Glutamatergic neuron (in vitro differentiated cells): ENCODE measurements around the gene GNAZ. TPM values are rescaled to one million over a fixed set of nuclear protein-coding genes. Genes with fewer than 3 reads are reported as not detected.

Experiments used
- DNase-seq: peaks from one replicate; pipeline ENCODE4 v3.0.0; 2022
- H3K27ac Mint-ChIP-seq: one replicate; pipeline ENCODE4 v1.8.0; 2020; ENCODE audit warnings: mild to moderate bottlenecking, mixed read lengths, inconsistent platforms; ENCODE audit not compliant: unreplicated experiment
- H3K27me3 Mint-ChIP-seq: one replicate; pipeline ENCODE4 v1.8.0; 2020; ENCODE audit warnings: mild to moderate bottlenecking, moderate library complexity, mixed read lengths, inconsistent platforms; ENCODE audit not compliant: unreplicated experiment
- H3K36me3 Mint-ChIP-seq: one replicate; pipeline ENCODE4 v1.8.0; 2020; ENCODE audit warnings: mild to moderate bottlenecking, mixed read lengths, inconsistent platforms; ENCODE audit not compliant: unreplicated experiment
- H3K4me1 Mint-ChIP-seq: one replicate; pipeline ENCODE4 v1.8.0; 2020; ENCODE audit warnings: mild to moderate bottlenecking, low read depth, mixed read lengths, inconsistent platforms; ENCODE audit not compliant: unreplicated experiment
- H3K4me3 Mint-ChIP-seq: one replicate; pipeline ENCODE4 v1.8.0; 2020; ENCODE audit warnings: mild to moderate bottlenecking, mixed read lengths, inconsistent platforms; ENCODE audit not compliant: unreplicated experiment
- H3K9me3 Mint-ChIP-seq: one replicate; pipeline ENCODE4 v1.8.0; 2020; ENCODE audit warnings: mild to moderate bottlenecking, moderate library complexity, mixed read lengths, inconsistent platforms; ENCODE audit not compliant: unreplicated experiment
- total RNA-seq: library from RNA; stranded (reverse); fragmentation: NEBNext Ultra II Directional; extraction: Animal tissue kit (Norgen Biotek cat#: 25700); gene quantifications from one replicate; pipeline ENCODE4 v1.2.1, GENCODE V29; 2021; ENCODE audit not compliant: unreplicated experiment
- TF ChIP-seq, protein P1 (sequence below): fragments of 200-600 bp; sonication (generic); IDR thresholded peaks from one replicate; pipeline ENCODE4 v1.5.0; 2021; ENCODE audit not compliant: partially characterized antibody, unreplicated experiment

The GNAZ gene
- total RNA-seq, 1 donor from 2014 or later: 82.5 TPM

DNA sequence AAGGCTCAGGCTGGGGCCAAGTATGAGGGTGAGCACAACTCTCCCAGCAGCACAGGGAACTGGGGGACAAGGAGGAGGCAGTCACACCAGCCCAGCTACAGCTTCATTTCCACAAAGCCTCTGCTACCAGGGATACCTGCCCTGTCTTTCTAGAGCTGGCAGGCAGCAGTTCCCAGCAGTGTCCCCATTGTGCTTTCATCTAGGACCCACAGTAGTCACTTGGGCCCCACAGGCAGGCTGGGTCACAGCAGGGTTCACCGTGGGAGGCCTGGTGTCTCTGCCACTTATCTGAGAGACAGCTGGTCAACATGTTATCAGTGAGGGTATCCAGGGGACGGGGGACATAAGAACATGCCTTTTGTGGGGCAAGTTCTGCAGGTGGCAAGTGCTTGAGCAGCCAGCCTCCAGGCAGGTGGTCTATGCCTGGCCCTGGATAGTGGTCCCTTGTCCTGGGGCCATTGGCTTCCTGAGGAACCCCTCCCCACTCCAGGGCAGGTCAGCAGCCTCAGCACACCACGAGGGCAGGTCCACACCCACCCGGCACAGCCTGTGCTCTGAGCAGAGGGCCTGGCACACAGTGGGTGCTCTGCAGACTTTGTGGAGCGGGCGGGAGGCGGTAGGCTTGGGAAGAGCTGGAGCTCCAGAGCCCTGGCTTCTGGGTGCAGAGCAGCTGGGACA is 29.9 kb downstream of the GNAZ start:
- no peaks in the 10 kb centered on the region for H3K36me3 Mint-ChIP-seq
- H3K27ac Mint-ChIP-seq: no peak overlapping the region
- peaks cover 10% of the 10 kb centered on the region for H3K27me3 Mint-ChIP-seq

DNA sequence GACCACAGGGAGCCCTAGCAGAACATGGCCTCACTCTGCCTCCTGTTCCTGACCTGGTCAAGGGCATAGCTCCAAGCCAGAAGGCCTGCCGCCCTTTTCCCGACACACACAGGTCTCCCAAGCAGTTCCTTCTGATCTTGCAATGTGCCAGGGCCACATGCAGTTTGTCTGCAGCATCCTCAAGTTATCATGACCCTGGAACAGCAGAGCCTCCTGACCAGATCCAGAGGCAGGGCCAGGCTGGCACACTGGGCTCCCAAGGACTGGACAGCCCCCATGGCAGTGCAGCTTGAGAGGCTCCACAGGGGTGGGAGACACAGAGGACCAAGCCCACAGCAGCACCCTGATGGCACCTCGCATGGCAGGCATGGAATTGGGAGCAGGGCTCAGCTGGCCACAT is 31.2 kb downstream of the GNAZ start:
- H3K36me3 Mint-ChIP-seq: no peaks in the 10 kb centered on the region
- H3K4me3 Mint-ChIP-seq: no peak overlapping the region
- H3K4me1 Mint-ChIP-seq: peaks cover 17% of the 10 kb centered on the region
- H3K27me3 Mint-ChIP-seq: peaks cover 5% of the 10 kb centered on the region
- TF ChIP-seq, protein P1, sequence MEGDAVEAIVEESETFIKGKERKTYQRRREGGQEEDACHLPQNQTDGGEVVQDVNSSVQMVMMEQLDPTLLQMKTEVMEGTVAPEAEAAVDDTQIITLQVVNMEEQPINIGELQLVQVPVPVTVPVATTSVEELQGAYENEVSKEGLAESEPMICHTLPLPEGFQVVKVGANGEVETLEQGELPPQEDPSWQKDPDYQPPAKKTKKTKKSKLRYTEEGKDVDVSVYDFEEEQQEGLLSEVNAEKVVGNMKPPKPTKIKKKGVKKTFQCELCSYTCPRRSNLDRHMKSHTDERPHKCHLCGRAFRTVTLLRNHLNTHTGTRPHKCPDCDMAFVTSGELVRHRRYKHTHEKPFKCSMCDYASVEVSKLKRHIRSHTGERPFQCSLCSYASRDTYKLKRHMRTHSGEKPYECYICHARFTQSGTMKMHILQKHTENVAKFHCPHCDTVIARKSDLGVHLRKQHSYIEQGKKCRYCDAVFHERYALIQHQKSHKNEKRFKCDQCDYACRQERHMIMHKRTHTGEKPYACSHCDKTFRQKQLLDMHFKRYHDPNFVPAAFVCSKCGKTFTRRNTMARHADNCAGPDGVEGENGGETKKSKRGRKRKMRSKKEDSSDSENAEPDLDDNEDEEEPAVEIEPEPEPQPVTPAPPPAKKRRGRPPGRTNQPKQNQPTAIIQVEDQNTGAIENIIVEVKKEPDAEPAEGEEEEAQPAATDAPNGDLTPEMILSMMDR: no peak
- H3K9me3 Mint-ChIP-seq: peaks cover 8% of the 10 kb centered on the region
- H3K27ac Mint-ChIP-seq: no peak overlapping the region
- no peak for DNase-seq

More for the DNA sequence above, 29.9 kb downstream of the GNAZ start:
- DNase-seq: no peak
- Mint-ChIP-seq H3K4me3 (no peak overlapping the region), H3K9me3 (peaks cover 5% of the 10 kb centered on the region), H3K4me1 (peaks cover 6% of the 10 kb centered on the region)
- TF ChIP-seq, protein P1: no peak

DNA sequence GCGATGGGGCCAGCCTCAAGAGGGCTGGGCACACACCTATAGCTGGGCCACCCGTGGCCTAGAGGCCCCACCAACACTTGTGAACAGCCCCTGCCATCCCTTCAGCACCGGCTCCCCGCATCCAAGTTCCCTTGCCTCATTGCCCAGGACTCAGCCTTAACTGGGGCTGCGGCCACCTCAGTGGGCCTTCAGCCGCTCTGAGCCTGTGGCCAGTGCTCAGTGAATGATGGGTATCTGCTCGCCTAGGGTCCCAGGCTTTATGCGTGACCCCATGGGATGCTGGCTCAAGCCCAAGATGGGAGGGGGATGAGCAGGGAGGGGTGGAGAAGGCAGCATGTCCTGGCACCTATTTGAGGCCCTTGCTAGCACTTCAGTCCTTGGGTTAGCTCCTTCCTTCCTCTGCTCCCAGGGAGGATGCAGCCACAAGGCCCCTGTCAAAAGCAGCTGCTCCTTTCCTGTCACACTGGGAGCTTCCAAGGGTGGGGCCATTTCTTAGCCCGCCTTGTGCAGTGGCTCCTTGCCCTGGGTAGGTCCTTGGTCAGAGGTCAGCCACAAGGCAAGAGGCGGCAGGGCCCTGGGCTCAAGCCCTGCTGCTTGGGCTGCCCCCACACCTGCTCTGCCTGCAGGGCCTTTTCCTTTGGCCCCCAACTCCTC is 31.8 kb downstream of the GNAZ start:
- peaks cover 8% of the 10 kb centered on the region for H3K9me3 Mint-ChIP-seq
- DNase-seq: no peak
- peaks cover 2% of the 10 kb centered on the region for H3K27me3 Mint-ChIP-seq
- H3K4me1 Mint-ChIP-seq: peaks cover 21% of the 10 kb centered on the region
- TF ChIP-seq, protein P1: no peak
- H3K4me3 Mint-ChIP-seq: no peak overlapping the region
- H3K27ac Mint-ChIP-seq: no peak overlapping the region
- H3K36me3 Mint-ChIP-seq: no peaks in the 10 kb centered on the region

DNA sequence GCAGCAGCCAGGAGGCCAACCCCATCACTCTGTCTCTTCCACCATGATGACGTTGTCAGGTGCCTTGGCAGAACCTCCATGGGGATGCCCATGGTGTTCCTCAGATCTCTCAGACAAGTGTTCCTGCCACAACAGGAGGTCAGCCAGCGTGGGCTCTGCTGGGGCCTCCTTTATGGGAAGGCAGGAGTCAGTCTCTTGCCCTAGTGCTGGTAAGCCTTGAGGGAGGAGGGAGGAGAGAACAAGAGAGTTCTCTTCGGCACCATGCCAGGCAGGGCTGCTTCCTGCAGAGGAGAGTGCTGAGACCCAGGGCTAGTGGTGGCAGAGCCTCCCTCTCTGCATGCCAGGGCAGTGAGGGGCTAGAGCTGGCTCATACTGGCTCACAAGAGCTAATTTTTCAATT is 32.5 kb downstream of the GNAZ start:
- no peak for DNase-seq
- Mint-ChIP-seq H3K36me3 (no peaks in the 10 kb centered on the region), H3K27ac (no peak overlapping the region), H3K27me3 (peaks cover 4% of the 10 kb centered on the region), H3K9me3 (peaks cover 10% of the 10 kb centered on the region), H3K4me3 (no peak overlapping the region), H3K4me1 (peaks cover 27% of the 10 kb centered on the region)
- TF ChIP-seq, protein P1: no peak
